Left hindlimb (tissue), 1 donor: Measurements from ENCODE around the gene CEP85L.

Experiments
- DNase-seq: peaks from one replicate; pipeline ENCODE4 v3.0.0-alpha.2; 2018

The CEP85L gene

GRCh38 chr6:118535176-118535844 is 116.1 kb downstream of the CEP85L start:
- DNase-seq = no peak

- no peak for DNase-seq
Measured at GRCh38 chr6:118530942-118531341, 120.4 kb downstream of the CEP85L start.

- no peak for DNase-seq
Measured at GRCh38 chr6:118529756-118530155, 121.6 kb downstream of the CEP85L start.

GRCh38 chr6:118528129-118528528 is 123.3 kb downstream of the CEP85L start:
- no peak for DNase-seq

- no peak for DNase-seq
Measured at GRCh38 chr6:118525913-118526780, 125.2 kb downstream of the CEP85L start.

GRCh38 chr6:118524686-118525085 is 126.7 kb downstream of the CEP85L start:
- no peak for DNase-seq

- no peak for DNase-seq
Measured at GRCh38 chr6:118523216-118523615, 128.2 kb downstream of the CEP85L start.

- DNase-seq = no peak
Measured at GRCh38 chr6:118522422-118522821, 129.0 kb downstream of the CEP85L start.

- no peak for DNase-seq
Measured at GRCh38 chr6:118514689-118515088, 136.7 kb downstream of the CEP85L start.

GRCh38 chr6:118511930-118512715 is 139.3 kb downstream of the CEP85L start:
- DNase-seq = no peak

GRCh38 chr6:118509009-118509617 is 142.3 kb downstream of the CEP85L start:
- DNase-seq = no peak

- no peak for DNase-seq
Measured at GRCh38 chr6:118507636-118508035, 143.8 kb downstream of the CEP85L start.

GRCh38 chr6:118506071-118506638 is 145.2 kb downstream of the CEP85L start:
- DNase-seq = no peak

GRCh38 chr6:118505656-118506055 is 145.7 kb downstream of the CEP85L start:
- DNase-seq = no peak

GRCh38 chr6:118504611-118505010 is 146.8 kb downstream of the CEP85L start:
- no peak for DNase-seq

GRCh38 chr6:118502169-118502568 is 149.2 kb downstream of the CEP85L start:
- no peak for DNase-seq

GRCh38 chr6:118501765-118502164 is 149.6 kb downstream of the CEP85L start:
- DNase-seq = no peak

GRCh38 chr6:118501099-118501498 is 150.3 kb downstream of the CEP85L start:
- DNase-seq = no peak

GRCh38 chr6:118500130-118501015 is 151.0 kb downstream of the CEP85L start:
- no peak for DNase-seq

- no peak for DNase-seq
Measured at GRCh38 chr6:118495485-118496280, 155.7 kb downstream of the CEP85L start.

- DNase-seq = no peak
Measured at GRCh38 chr6:118494091-118494490, 157.3 kb downstream of the CEP85L start.
